Measurements from ENCODE around the gene MRPS7.

DNA sequence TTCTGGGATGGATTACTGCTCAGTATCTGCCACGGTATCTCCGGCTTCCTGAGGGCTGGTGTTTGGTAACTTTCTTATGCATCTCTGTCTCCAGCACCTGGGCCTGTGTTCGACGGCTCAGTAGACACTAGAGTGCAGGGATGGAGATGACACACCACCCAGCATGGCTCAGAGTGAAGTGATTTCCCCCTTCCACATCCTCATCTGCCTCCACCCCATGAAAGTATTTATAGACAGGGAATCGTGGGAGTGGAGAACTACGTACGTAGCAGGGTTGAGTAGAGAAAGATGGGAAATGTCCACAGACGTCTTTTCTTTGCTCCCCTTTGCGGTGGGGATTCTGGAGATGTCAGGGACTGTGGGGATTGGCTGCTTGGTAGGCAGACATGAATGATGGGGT is 39.4 kb downstream of the MRPS7 start:
- TF ChIP-seq, protein P1, sequence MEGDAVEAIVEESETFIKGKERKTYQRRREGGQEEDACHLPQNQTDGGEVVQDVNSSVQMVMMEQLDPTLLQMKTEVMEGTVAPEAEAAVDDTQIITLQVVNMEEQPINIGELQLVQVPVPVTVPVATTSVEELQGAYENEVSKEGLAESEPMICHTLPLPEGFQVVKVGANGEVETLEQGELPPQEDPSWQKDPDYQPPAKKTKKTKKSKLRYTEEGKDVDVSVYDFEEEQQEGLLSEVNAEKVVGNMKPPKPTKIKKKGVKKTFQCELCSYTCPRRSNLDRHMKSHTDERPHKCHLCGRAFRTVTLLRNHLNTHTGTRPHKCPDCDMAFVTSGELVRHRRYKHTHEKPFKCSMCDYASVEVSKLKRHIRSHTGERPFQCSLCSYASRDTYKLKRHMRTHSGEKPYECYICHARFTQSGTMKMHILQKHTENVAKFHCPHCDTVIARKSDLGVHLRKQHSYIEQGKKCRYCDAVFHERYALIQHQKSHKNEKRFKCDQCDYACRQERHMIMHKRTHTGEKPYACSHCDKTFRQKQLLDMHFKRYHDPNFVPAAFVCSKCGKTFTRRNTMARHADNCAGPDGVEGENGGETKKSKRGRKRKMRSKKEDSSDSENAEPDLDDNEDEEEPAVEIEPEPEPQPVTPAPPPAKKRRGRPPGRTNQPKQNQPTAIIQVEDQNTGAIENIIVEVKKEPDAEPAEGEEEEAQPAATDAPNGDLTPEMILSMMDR (conservative IDR thresholded peaks at IDR 0.05; ENCODE audit: low read depth, low read length), result no peak
- no peak for TF ChIP-seq EZH2 (IDR thresholded peaks at IDR 0.05; ENCODE audit: borderline replicate concordance, low read depth, low read length, poor library complexity, severe bottlenecking)

Measured in A673 (cell line).